ENCODE results near the gene MAPKAP1.

The MAPKAP1 gene

DNA sequence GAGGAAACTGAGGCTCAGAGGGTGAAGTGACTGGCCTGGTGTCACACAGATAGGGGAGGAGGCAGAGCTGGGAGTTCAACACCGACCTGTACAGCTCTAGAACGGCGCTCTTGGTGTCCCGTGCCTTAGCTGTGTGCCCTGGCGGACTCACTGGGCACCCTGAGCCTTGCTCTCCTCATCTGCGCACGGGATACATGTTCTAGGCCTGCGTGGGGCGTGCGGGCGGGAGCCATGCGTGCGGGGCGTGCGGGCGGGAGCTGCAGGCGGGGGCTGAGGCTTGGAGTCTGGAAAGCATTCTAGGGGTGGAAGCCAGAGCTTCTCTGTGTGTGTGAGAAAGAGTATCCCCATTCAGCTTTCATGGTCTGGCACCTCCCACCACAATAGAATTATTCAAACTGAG is 280.1 kb downstream of the MAPKAP1 start:
- DNase-seq: no peak

DNA sequence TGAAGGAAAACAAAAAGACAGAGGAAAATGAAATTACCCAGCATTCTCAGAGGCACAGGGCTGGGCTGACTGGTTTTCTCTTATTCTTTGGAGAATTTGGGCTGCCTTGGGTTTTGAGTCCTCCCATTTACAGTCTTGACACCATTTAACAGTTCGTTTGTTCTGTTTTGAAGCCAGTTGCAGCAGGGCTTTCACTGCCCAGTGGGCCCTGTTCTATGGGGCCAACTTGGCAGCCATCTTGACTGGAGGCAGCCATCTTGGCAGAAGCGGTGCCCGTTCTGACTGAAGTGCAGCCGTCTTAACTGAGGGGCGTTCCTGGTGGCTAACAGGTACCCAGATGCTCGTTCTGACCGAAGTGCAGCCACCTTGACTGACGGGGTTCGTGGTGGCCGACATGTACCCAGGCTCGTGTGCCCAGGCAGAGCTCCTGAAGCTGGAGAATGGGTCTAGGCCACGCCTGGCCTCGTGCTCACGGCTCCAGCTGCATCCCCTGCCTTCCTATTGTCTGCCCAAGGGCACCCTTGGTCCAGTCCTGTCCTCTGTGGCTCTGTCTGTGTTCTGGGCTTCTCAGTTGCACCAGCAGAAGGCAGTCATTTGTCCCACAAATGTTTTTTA is 281.0 kb downstream of the MAPKAP1 start:
- DNase-seq: no peak

DNA sequence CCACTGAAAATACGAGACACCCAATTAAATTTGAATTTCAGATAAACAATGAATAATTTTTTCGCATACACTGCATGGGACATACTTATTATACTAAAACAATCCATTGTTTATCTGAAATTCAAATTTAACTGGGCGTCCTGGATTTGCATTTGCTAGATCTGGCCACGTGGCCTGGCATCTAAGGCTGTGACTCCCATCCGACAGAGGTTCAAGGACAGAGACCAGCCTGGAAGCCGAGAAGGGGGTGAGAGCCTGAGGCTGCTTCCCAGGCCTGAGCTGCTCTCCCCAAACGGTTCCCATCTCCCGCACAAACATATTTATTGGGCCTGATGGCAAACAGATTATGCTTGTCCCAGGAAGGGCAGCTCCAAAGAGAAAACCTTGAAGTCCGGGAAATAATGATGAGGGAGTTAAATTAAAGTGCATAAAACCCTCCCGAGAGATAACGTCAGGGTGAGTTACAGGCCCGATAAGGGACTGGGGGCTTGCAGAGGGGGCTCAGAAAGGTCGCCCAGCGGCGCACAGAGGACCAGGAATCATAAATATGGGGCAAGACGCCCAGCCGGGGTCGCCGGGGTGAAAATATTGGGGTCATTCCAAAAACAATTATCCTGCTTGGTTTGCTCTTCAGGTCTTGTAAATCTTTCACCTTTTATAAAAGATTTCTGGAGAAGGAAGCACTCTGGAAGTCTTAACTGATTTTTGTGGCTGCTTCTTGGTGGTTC is 281.7 kb downstream of the MAPKAP1 start:
- no peak for DNase-seq

DNA sequence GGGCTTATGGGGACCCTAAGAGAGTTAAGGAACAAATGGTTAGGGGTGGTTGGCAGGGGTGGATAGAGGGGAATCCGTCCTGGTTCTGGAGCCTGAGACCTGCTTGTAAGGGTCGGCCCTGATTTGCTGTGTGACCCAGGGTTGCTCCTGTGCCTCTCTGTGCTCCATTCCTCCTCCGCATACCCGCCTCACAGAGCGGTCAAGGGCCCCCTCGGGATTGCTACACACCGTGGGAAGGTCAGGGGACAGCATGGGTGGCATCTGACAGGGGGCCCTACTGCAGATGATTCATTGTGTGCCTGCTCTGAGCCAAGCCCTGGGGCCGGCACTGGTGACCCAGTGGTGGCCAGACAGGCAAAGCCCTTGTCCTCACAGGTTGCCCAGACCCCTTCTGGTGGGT is 283.0 kb downstream of the MAPKAP1 start:
- DNase-seq: no peak

DNA sequence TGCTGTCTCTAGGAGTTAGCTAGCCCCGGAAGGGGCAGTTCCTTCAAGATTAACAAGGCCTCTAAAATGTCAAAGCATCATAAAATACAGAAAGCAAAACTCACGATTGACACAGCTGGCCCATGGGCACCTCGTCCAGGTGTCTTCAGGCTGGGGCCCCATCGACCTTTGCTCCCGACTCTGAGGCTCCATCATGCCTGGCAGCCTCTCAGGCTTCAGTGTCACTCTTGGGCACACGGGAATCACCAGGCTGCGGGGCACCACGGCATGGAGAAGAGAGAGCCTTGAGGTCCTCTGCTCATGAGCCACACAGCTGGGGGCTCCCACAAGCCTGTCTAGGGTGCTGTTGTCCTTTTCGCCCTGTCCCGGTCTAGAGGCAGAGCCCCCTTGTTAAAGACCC is 284.2 kb downstream of the MAPKAP1 start:
- DNase-seq: no peak

DNA sequence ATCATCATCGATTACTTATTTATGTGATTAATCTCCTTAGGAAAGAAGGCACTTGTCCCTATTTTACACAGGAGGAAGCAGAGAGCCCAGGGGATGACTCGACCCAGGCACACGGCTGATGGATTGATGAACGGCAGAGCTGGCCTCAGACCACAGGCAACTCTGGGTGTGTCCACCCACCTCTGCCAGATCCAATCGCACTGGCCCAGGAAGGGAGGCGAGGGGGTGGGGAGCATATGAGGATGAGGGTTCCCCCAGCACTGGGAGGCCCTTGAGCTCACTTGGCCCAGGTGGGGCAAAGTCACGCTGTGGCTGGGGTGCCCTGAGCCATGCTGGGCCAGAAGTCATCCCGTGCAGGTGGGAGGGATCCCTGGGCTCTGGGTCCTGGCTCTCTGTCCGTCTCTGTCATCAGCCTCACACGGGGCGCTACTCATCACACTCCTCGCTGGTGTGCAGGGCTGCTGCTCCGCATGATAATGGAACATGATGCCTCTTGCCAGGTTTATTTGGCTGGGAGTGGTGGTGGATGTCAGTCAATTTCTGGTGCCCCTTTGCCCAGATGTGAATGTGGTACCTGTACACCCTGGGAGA is 285.3 kb downstream of the MAPKAP1 start:
- DNase-seq: no peak

DNA sequence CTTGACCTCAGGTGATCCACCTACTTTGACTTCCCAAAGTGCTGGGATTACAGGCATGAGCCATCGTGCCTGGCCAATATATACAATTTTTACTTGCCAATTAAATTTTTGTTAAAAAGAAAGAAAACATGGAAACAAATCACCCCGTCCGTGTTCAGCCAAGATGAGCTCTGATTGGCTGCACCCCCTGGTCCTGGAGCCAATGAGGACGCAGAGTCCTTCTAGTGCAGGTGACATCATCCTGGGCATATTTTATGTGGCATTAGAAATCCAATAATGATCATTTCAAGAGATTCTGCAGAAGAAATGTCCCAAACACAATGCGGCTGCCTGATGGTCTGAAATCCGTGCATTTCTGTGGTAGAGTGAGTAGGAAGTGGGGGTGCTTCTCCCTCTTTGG is 285.8 kb downstream of the MAPKAP1 start:
- no peak for DNase-seq

DNA sequence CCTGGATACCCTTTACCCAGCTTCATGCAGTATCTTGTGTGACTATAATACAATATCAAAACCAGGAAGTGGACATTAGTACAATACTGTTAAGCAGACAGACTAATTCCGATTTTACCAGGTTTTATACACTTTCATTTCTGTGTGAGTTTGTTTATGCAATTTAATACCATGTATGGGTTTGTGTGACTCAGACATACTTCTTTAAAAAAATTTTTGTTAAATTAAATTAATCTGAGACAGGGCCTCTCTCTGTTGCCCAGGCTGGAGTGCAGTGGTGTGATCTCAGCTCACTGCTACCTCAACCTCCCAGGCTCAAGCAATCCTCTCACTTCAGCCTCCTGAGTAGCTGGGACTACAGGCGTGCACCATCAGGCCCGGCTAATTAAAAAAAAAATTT is 288.6 kb downstream of the MAPKAP1 start:
- no peak for DNase-seq

DNA sequence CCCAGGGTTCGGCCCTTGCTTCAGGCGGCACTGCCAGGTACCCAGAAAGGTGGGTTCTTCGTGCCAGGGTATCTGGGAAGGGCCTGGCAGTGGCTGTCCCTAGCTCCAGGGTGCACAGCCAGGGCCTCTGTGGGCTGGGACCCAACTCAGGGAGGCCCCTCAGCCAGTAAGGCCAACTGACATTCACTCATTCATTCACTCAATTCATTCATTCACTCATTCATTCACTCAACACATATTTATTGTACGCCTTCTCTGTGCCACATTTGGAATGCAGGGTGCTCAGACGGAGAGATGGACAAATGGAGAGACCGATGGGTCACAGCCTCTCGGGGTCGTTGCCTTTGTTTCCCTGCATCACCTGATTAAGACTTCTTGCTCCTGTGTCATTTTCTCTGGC is 290.5 kb downstream of the MAPKAP1 start:
- DNase-seq: no peak

DNA sequence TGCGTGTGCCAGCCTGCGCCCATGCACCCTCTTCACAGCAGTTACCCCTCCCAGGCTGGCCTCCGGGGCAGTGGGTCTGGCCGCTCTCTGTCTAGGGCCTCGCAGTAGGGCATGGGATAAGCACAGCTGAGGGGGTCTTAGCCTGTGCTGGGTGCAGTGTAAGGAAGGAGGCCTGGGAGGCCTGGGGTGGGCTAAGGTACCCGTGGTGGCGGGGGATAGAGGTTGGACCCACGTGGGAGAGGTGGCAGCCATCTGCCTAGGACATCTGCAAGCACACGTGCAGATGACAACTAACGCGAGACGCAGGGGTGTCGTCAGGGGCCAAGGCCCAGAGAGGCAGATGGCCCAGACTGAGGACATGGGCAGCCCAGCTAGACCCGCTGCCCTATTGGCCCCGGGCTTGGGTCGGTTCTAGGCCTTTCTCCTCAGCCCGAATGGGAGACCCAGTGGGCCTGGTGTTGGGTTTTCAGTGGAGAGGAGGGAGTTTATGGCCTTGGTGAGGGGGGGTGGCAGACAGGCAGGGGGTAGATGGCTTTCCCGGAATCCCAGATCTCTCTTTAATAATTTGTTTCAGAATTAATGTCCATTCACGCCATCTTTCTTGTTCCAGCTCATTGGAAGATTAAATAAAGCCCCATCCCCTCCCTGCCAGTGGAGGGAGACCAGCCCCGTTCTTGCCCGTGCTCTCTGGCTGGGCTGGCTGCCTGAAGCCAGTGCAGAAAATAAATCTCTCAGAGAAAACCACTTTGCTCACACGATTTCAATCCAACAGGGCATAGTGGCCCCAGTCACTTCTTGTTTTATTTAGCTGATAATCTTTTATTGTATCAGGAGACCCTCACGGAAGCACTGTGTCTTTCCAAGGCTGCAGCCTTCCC is 291.2 kb downstream of the MAPKAP1 start:
- no peak for DNase-seq

DNA sequence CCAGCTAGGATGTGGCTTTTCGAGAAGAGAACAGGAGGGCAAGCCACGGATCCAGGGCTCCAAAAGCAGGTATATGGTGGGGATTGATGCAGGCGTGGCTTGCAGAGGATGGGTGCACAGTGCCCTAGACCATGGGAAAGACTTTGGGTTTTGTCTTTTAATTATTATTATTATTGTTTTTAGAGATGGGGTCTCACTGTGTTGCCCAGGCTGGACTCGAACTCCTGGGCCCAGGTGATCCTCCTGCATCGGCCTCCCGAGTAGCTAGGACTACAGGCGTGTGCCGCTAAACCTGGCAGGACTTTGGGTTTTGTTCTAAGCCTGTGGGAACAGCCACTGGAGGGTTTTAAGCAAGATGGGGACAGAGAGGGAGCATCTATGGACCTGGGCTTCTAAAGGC is 293.4 kb downstream of the MAPKAP1 start:
- DNase-seq: no peak

DNA sequence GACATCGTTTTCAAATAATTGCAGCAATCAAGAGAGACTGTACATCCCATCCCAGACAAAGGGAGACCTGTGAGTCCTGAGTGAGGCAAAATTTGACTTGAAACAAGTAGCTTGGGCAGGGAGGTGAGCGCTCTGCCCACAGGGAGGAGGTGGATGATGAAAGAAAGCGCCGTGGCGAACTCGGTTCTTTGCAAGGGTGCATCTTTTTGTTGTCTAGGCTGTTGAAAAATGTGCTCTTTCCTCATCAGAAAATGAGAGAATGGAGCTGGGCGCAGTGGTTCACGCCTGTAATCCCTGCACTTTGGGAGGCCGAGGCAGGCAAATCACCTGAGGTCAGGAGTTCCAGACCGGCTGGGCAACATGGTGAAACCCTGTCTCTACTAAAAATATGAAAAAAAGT is 294.8 kb downstream of the MAPKAP1 start:
- no peak for DNase-seq

DNA sequence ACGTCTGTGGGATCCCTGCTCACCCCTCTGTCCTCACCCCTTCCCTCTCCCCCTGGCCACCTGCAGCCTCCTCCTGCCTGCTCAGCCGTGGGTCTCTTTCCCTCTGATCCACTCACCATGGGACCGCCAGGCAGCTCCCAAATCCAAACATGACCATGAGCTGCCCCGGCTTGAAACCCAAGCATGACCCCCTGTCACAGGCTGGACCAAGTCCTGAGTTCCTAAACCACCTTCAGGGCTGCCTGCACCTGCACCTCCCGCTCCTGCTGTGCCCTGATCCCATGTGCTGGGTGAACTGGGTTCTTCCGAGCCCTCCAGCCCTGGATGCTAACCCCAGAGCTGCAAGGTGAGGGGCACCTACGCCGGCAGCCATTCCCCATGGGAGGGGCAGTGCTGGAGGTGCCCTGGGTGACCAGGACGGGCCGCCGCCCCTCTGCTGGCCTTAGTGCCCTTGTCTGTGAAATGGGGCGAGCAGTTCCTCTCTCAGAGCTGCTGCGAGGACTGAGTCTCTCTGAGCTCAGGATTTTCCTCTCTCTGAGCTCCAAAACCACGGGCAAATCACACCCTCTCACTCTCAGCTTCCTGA is 295.7 kb downstream of the MAPKAP1 start:
- DNase-seq: no peak

DNA sequence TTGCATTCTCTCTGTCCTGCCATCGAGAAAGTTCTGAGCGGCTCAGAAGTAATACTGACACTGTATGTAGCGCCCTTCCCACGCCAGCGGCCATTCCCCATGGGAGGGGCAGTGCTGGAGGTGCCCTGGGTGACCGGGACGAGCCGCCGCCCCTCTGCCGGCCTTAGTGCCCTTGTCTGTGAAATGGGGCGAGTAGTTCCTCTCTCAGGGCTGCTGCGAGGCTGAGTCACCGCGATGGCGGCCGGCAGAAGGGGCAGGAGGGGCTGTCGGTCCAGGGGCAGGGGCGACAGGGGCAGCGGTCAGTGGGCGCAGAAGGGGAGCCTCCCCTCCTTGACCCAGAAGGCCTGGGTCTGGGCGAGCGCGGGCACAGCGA is 296.5 kb downstream of the MAPKAP1 start:
- no peak for DNase-seq

DNA sequence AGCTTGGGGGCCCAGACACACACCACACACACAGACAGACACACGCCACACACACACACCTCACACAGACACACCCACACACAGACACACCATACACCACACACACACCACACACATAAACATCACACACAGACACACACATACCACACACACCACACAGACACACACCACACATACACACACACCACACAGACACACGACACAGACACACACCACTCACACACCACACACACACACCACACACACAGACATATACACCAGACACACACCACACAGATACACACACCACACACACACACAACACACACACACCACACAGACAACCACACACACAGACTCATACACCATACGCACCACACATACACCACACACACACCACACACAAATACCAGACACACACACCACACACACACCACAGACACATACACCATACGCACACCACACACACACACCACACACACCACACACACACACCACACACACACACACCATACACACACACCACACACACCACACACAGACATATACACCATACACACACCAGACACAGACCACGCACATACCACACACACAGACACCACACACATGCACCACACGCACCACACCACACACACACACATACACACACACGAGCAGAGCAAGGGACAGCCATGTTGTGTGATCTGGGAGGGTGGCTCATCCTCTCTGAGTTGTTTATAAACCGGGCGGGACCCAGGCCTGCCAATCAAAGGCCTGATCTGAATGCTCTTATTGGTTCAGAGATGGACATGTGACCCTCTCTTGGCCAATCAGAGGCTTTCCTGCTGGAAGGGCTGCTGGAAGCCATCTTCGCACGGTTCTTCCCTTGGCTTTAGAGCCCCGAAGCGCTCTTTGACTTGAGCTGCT is 297.1 kb downstream of the MAPKAP1 start:
- no peak for DNase-seq

DNA sequence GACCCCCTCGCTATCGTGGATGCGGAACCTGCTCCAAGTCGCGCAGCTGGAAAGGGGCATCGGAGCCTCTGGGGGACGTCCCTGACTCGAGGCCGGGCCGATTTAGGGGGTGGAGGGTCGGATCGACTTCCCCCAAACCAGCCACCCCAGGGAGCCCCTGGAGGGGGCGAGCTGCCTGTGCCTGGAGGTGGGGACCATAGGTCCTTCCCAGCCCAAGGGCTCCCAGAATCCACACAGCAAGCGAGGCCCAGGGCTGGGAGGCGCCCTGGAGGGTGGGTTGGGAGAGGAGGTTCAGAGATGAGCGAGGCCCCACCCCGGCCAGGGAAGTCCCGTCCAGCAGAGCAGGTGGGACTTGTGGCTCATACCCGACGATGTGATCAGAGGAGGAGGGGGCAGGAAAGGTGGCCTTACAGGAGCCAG is 297.8 kb downstream of the MAPKAP1 start:
- no peak for DNase-seq

DNA sequence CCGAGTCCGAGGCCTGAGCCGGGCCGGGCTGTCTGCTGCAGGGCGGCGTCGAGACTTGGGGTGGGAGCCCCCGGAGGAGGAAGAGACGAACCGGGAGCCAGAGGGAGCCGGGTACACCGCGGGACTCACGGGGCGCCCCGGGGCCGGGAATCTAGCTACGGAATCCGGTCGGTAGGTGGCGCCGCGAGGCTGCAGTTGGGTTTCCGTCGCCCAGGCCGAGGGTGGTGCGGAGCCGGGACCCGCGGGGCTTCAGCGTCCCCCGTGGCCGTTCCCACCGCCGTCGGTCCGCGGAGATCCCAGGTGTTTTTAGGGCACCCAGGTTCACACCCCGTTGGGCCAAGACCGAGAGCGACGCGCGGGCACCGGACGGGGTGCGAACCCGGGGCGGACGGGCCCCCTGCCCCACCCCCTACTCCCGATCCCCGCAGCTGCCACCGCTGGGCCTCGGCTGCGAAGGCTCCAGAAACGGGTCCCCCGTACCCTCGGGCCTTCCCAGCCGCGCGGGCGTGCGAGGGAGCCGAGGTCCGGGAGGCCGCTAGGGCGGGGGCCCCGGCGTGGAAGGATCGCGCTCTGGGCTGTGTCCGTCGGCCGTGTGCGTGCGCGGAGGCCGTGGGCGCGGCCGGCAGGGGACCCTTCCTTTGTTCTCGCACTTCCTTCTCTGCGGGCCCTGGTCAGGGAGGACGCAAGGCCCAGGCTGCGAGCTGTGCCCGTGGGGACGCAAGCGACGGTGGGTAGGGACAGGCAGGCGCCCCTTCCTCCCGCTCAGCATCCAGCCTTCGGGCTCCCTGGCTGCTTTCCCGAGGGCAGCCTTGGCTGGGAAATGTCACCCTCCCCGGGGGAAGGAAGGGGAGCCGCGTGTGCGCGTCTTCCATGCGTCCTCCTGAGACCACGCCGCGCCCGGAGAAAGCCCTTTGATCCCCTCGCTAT is 298.8 kb downstream of the MAPKAP1 start:
- no peak for DNase-seq

DNA sequence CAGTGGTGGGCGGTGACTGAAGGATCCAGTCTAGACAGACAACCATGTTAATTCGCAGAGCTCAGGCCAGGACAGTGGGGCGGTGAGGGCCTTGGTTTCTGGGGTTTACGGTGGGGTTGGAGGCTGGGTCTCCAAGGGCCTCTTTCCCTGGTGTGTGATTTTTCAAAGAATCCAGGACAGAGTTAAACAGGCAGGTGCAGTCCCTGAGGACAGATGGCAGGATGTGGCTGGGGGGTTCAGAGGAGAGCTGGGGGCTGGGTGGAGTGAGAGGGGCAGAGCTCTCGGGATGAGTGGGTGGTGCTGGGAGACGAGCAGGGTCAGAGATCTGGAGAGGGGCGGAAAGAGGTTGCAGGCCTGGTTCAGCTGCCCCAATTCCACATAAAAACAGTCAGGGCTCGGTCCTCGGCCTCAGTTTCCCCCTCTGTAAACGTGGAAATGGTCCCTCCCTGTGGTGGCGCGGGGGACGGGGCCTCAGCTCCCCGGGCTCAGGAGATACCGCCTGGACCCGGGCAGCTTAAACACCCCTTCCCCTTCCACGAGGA is 299.5 kb downstream of the MAPKAP1 start:
- DNase-seq: no peak

DNA sequence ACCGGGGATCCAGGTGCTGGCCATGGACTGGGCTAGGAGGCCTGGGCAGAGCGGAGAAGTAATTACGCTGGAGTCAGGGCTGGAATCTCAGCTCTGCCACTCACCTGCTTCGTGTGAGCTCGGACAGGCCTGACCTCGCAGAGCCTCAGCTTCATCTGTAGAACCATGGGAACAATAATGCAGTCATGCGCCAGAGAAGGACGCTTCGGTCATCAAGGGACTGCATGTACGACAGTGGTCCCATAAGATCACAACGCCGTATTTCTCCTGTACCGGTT is 300.3 kb downstream of the MAPKAP1 start:
- DNase-seq: no peak

DNA sequence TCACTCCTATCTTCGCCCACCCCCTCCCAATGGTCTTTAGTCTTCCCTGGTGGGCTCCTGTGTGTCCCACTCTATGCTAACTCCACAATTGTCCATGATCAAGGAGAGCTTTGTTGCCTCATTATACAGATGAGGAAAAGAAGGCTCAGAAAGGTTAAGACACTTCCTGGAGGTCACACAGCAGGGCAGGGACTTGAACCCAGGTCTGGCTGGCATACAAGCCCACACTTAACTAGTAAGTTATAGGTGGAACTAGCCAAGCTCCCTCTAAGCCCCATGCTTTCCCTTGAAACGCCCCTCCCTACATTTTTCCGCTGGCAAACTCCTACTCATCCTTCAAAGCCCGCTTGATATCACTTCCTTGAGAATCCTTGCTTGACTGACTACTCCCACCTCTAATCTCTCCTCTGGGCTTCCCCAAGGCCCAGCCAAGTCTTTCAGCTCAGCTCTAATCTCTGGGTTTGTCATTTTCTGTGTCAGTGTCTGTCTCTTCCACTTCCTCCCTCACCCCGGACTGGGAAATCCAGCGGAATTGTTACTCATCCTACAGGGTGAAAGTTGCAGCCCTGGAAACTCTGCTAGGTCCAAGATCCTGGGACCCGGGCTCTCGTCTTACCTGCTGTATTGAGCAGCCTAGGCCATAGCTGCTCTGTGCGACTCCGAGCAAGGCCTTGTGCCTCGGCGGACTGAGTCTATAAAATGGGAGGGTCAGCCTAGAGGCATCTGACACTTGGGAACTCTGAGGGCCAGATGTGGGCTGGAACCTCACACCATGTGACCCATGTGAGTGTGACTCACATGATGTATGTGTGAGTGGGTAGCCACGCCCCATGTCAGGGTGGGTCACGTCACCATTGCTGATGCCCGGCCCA is 300.8 kb downstream of the MAPKAP1 start:
- no peak for DNase-seq

All from NCI-H2081 treated with DMSO at 0.1 percent for 48 hours (cell line).